MCF 10A (cell line): ENCODE data around the gene RPS5. TPM values are rescaled to one million over a fixed set of nuclear protein-coding genes. Genes with fewer than 3 reads are reported as not detected.

Experiments
- BruUV-seq: library from RNA; stranded (reverse); fragments of 400-500 nt; replicated peaks from 2 replicates; lab custom pipeline; 2021; lab: Mats Ljungman, UMichigan
- CTCF ChIA-PET: fragments of 300-600 bp; sonication (Branson Sonifier 250); formaldehyde crosslinking; extraction: SDS; loops from one replicate; lab custom pipeline; 2021; ENCODE audit warnings: antibody characterized with exemption, inconsistent platforms; lab: Yijun Ruan, JAX
- POLR2A ChIA-PET: fragments of 300-600, 350-650 bp; sonication (Branson Sonifier 250); formaldehyde crosslinking; extraction: SDS; loops from one replicate; lab custom pipeline; 2020; ENCODE audit warnings: antibody characterized with exemption, inconsistent platforms; lab: Yijun Ruan, JAX
- DNase-seq: peaks from one replicate; pipeline ENCODE4 v3.0.0-alpha.2; 2018; ENCODE audit not compliant: unreplicated experiment
- H3K27ac Mint-ChIP-seq: one replicate; pipeline ENCODE4 v1.8.0; 2022; ENCODE audit warnings: mild to moderate bottlenecking, low read depth, mixed read lengths; ENCODE audit not compliant: unreplicated experiment
- H3K27me3 Mint-ChIP-seq: one replicate; pipeline ENCODE4 v1.8.0; 2022; ENCODE audit warnings: mixed read lengths; ENCODE audit not compliant: insufficient read depth, unreplicated experiment
- H3K36me3 Mint-ChIP-seq: one replicate; pipeline ENCODE4 v1.8.0; 2022; ENCODE audit warnings: mild to moderate bottlenecking, moderate library complexity, mixed read lengths; ENCODE audit not compliant: insufficient read depth, unreplicated experiment
- H3K4me1 Mint-ChIP-seq: one replicate; pipeline ENCODE4 v1.8.0; 2022; ENCODE audit warnings: mixed read lengths; ENCODE audit not compliant: insufficient read depth, unreplicated experiment
- H3K4me3 Mint-ChIP-seq: one replicate; pipeline ENCODE4 v1.8.0; 2022; ENCODE audit warnings: mild to moderate bottlenecking, moderate library complexity, mixed read lengths; ENCODE audit not compliant: unreplicated experiment
- H3K9me3 Mint-ChIP-seq: one replicate; pipeline ENCODE4 v1.8.0; 2022; ENCODE audit warnings: mixed read lengths; ENCODE audit not compliant: unreplicated experiment
- CTCF ChIP-seq: fragments of 200-600 bp; IDR thresholded peaks from one replicate; pipeline ENCODE4 v1.8.0; 2022; ENCODE audit warnings: antibody characterized with exemption, mild to moderate bottlenecking; ENCODE audit not compliant: unreplicated experiment
- intact Hi-C: fragments of 100-400 bp; cut with micrococcal nuclease; formaldehyde crosslinking; loops from 2 replicates; pipeline ENCODE4 v1.14.1; 2022
- total RNA-seq: library from RNA; stranded (reverse); gene quantifications from 2 replicates; pipeline ENCODE4 v1.2.3, GENCODE V29; 2022

Gene RPS5
- total RNA-seq, 1 experiment from 2014 or later, result 1,779 TPM

GRCh38 chr19:58364146-58364545, 22.9 kb upstream of the RPS5 start:
- ChIA-PET POLR2A (interaction anchor here (1.4 to 4.1 kb wide), 4 partner anchors 9 to 37 kb away, joined by 5 to 55 read pairs (median 19); partner anchors contain the start of gene ZSCAN22), CTCF (interaction anchor here (0.6 to 2.6 kb wide), 6 partner anchors 10 to 50 kb away, joined by 3 to 11 read pairs (median 4); partner anchors contain the start of gene ZNF837)
- no peak overlapping the region for H3K27ac Mint-ChIP-seq
- H3K27me3 Mint-ChIP-seq, result no peaks in the 10 kb centered on the region
- no TSS peak for BruUV-seq
- TF ChIP-seq CTCF, result no peak
- H3K9me3 Mint-ChIP-seq, result no peaks in the 10 kb centered on the region
- no peak for DNase-seq
- no peak overlapping the region for H3K4me3 Mint-ChIP-seq
- H3K4me1 Mint-ChIP-seq, result peaks cover 5% of the 10 kb centered on the region
- peaks cover 5% of the 10 kb centered on the region for H3K36me3 Mint-ChIP-seq
- intact Hi-C loops, result no loop called here

- no peak for DNase-seq
- Mint-ChIP-seq H3K4me3 (no peak overlapping the region), H3K27me3 (no peaks in the 10 kb centered on the region), H3K4me1 (peaks cover 4% of the 10 kb centered on the region), H3K27ac (no peak overlapping the region), H3K36me3 (peaks cover 5% of the 10 kb centered on the region), H3K9me3 (no peaks in the 10 kb centered on the region)
- POLR2A ChIA-PET, result interaction anchor here (0.8 kb wide), 1 partner anchor 19 kb away, joined by 3 read pairs; no protein-coding TSS in a partner anchor
- no peak for TF ChIP-seq CTCF
- CTCF ChIA-PET, result no interaction called here
- intact Hi-C loops, result no loop called here
- no TSS peak for BruUV-seq
Observed at GRCh38 chr19:58366585-58367430, 20.3 kb upstream of the RPS5 start.

- ChIA-PET POLR2A (no interaction called here), CTCF (no interaction called here)
- Mint-ChIP-seq H3K4me1 (no peaks in the 10 kb centered on the region), H3K9me3 (no peaks in the 10 kb centered on the region), H3K4me3 (no peak overlapping the region), H3K27ac (no peak overlapping the region), H3K36me3 (peaks cover 2% of the 10 kb centered on the region), H3K27me3 (no peaks in the 10 kb centered on the region)
- intact Hi-C loops, result no loop called here
- no peak for DNase-seq
- BruUV-seq, result no TSS peak
- TF ChIP-seq CTCF, result no peak
Observed at GRCh38 chr19:58367698-58368454, 19.2 kb upstream of the RPS5 start.
